NCI-H2107 treated with DMSO at 0.1 percent for 48 hours (cell line): ENCODE data around the gene TMEM254.
A peak's percentile ranks its signal among the peaks of the same experiment; 100 is the strongest.
"Not testable (repeated sequence)": the region's sequence is repeated elsewhere in the genome, so short reads cannot be mapped to it uniquely, and the experiment has no call there.

Experiments
- DNase-seq: peaks from one replicate; lab custom pipeline; 2025; ENCODE audit not compliant: unreplicated experiment; lab: John Stamatoyannopoulos, UW

Gene TMEM254

DNA sequence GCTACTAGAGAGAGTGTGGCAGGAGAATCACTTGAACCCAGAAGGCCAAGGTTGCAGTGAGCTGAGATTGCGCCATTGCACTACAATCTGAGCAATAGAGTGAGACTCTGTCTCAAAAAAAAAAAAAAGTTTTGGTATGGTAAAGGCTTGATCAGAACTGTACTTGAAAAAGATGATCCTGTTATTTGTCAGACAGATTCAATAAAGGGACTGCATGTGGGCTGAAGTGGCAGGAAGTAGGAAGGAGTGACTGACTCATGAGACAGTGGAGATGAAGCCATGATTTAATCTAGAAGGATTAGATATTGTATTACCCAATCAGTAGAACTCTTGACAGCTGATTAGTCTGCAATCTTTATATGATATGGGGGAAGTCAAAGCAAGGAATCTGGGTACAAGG lies 2.7 kb upstream of the TMEM254 start:
- DNase-seq = no peak

DNA sequence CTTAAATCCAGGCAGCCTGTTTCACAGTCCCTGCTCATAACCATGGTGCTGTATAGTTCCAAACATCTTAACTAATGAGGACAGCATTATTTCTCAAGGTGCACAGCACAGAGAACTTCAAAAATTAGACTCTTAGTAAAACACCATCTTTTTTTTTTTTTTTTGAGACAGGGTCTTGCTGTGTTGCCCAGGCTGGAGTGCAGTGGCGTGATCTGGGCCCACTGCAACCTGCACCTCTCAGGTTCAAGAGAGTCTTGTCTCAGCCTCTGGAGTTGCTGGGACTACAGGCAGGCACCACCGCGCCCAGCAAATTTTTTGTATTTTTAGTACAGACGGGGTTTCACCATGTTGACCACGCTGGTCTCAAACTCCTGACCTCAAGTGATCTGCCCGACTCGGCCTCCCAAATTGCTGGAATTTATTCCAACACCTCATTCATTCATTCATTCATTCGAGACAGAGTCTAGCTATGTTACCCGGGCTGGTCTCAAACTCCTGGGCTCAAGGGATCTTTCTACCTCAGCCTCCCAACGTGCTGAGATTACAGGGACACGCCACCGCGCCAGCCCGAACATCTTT lies 507 bp upstream of the TMEM254 start:
- DNase-seq = no peak

DNA sequence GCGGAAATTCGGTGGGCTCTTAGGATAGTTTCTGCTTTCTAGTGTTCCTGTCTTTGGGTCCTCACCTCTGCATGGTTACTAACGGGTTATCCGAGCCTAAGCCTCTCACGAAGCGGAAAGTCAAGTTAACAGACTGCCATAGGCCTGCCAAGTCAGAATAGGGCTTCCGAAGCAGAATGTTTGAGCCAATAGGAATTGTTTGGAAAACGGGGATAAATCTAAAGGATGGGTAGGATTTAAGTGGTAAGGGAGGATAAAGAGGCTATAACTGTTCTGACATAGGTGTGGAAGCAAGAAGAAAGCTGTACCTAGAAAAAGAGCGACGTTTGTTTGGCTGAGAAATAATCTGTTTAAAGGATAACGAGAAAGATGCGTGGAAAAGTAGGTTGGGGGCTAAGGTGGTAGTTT lies 851 bp downstream of the TMEM254 start:
- no peak for DNase-seq

DNA sequence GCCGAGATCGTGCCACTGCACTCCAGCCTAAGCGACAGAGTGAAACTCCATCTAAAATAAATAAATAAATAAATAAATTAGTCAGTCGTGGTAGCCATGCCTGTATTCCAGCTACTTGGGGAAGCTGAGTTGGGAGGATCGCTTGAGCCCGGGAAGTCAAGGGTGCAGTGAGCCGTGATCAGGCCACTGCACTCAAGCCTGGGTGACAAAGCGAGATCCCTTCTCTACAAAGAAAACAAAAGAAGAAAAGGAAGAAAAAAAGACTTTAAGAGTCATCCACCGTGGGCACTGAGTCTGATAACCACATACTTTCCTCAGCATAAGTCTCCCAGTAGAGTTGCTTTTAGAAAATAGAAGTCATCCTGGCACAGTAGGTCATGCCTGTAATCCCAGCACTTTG lies 2.6 kb downstream of the TMEM254 start:
- DNase-seq = no peak

DNA sequence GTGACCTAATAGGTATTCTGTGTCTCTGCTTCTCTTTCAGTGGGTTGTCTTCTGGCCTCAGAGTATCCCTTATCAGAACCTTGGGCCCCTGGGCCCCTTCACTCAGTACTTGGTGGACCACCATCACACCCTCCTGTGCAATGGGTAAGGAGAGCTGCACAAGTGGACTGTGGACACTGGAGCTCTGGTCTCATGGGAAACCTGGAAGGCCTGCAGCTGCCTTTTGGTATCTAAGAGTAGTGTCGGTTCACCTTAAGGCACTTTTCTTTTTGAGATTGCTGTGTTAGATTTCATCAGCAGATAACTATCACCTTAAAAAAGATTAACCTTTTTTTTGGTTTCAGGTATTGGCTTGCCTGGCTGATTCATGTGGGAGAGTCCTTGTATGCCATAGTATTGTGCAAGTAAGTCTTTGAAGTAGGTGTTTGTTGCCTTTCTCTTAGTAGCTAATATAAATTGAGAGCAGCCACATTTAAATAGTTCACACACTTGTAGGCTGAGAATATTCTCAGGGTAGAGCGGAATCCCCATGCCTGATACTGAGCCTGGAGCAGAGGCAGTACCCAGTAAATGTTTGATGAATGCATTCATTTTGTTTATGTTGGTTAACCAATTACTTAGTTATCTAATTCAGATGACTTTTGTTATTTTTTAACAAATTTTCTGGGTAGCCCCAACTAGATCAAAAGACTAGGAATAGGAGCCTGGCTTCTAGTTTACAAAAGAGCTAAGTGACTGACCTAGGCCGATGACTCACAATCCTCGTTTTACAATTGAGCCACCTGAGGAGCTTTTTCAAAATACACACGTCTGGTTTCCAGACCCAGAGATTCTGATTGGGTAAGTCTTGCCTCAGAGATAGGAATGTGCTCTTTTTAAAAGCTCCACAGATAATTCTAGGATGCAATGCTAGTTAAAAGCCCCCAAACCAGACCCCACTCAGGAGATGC lies 3.6 kb downstream of the TMEM254 start:
- DNase-seq = no peak

DNA sequence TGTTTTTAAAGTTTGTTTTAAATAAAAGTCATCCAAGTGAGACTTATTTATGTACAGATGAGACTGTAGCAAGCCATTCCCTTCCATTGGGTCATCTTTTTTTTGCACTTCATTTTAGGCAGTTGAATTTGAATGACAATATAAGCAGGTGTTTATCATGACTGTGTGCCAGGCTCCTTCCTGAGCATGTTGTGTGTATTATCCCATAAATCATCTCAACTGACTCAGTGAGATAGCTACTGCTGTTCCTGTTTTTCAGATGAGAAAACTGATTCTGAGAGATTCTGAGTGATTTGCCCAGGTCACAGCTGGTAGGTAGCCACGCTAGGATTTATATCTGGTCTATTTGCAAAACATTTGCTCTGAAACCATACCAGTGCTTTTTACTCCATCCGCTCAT lies 11.7 kb downstream of the TMEM254 start:
- DNase-seq = peak; percentile 7

DNA sequence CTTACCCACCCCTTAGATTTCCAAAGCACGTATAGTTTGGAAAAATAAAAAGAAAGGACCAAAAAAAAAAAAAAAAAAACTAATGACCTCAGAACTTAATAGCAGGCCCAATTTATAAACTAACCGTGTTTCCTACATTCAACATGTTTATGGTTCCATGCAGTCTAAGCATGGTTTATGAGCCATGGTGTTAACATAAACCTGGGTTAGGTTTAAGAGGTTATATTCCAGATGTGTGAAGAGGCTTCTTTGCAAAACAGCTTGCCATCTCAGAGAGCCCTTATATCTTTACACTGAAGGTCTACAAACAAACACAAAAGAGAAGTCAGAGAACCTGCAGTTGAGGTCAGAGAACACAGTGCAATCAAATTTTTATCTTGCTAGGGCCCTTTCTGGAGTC lies 15.8 kb downstream of the TMEM254 start:
- no peak for DNase-seq

DNA sequence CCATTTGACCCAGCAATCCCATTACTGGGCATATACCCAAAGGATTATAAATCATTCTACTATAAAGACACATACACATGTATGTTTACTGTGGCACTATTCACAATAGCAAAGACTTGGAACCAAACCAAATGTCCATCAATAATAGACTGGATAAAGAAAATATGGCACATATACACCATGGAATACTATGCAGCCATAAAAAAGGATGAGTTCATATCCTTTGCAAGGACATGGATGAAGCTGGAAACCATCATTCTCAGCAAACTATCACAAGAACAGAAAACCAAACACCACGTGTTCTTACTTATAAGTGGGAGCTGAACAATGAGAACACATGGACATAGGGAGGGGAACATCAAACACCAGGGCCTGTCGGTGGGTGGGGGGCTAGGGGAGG lies 19.8 kb downstream of the TMEM254 start:
- not testable (repeated sequence) for DNase-seq

DNA sequence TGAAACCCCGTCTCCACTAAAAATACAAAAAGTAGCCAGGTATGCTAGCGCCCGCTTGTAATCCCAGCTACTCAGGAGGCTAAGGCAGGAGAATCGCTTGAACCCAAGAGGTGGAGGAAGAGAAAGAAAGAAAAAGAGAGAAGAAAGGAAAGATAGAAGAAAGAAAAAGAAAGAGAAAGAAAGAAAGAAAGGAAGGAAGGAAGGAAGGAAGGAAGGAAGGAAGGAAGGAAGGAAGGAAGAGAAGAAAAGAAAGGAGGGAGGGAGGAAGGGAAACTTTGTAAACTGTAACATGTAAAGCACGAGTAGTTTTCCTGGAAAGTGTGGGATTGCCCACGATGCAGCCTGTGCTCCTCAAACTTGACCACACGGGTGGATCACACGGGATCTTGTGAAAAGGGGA lies 20.8 kb downstream of the TMEM254 start:
- not testable (repeated sequence) for DNase-seq

DNA sequence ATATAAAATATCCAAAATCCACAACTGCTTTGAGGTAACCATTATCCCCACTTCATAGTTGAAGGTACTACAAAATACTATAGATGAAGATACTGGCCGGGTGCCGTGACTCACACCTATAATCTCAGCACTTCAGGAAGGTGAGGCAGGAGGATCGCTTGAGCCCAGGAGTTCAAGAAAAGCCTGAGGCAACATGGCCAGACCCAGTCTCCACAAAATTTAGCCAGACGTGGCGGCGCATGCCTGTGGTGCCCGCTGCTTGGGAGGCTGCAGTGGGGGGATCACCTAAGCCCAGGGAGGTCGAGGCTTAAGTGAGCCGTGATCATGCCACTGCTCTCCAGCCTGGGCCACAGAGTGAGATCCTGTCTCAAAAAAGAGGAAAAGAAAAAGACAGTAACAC lies 21.7 kb downstream of the TMEM254 start:
- no peak for DNase-seq

DNA sequence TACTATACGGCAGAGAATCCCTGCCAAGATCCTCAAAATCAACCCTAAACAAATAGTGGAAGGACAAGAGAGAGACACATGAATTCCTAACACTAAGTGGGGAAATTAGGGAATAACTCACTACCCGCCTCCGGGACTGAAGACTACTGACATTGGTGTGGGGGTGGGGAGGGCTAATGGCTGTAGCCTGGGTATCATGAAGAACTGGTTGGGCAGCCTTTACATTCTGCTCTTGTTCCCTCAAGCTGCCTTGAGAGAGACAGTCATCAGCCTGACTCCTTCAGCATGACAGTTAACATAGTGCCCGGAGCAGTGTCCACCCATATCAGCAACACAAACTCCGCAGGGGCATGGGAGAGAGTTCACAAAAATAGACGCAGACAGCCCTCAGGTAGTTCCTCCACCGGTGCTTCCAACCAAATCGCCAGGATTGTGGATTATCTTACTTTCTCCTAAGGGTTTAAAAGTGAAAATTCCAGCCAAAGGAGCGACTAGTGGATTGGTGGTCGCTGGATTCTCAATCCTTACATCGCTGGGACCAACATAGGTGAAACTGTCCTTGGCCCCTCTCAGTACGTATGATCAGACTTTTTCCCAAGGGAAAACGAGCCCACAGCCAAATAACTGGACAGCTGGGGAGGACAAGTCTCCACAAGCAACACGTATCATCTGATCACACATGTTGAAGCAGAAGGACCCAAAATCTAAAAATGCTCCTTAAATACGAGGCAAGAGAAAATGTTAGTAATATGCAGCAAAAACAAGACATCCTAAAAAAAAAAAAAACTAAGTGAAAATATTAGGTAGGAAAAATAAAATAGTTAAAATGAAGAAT lies 22.6 kb downstream of the TMEM254 start:
- no peak for DNase-seq

DNA sequence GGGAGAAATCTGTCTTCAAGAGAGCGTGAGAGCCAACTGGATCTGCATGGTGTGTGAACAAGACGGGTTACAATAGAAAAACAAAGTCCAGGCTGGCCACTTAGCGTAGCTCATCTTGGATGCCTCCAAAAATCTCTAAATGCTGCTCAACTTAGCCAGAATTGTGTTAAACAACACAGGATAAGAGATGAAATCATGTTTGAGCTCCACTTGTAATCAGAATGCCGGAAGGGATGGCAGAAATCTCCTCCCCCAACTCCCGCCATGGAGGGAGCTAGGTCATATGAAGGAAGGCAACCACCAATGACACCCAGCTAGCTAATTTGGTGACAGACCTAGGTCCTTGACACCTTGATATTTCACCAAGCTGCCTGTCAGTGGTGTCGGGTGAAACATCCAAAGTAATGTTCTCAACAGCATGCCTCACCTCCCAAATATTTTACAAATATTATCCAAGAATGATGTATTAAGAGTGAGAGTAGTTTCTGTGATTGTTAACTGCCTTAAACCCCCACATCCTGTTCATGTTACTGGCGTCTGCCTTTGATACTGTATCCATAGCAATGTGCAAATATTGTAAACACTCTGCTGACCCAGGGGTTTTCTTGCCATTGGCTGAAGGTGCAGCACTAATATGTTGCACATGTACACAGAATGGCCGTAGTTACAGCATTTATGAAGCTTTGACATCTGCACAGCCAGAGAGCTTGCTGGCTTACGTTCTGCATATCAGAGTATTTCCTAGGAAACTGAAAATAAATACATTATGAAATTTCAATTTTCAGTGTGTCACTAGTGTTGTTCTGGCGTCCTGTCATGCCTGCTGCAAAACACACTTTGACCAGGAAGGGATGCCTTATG lies 25.8 kb downstream of the TMEM254 start:
- no peak for DNase-seq

DNA sequence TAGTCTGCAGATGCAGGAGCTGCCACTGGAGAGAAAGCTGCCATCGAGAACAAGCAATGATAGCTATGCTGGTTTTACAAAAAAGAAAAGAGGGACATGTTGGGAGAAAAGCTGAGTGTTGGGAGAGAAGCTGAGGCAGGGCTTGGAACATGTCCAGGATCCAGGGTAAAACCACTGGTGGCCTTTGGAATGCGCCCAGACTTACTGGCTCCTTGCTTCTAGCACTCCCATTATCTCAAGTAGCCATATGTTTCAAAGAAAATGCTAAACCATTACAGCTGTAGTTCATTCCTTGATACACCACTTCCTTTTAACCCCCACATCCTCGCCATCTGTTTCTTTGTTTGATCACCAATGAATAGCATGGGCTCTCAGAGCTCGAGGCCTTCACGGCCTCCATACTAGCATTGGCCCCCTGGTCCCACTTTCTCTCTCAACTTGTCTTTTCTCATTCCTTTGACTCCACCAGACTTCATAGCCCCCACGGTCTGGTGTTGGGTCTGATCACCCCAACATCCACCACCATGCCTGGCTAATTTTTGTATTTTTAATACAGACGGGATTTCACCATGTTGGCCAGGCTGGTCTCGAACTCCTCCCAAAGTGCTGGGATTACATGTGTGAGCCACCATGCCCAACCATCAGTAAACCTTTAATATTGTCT lies 30.2 kb downstream of the TMEM254 start:
- DNase-seq = no peak

DNA sequence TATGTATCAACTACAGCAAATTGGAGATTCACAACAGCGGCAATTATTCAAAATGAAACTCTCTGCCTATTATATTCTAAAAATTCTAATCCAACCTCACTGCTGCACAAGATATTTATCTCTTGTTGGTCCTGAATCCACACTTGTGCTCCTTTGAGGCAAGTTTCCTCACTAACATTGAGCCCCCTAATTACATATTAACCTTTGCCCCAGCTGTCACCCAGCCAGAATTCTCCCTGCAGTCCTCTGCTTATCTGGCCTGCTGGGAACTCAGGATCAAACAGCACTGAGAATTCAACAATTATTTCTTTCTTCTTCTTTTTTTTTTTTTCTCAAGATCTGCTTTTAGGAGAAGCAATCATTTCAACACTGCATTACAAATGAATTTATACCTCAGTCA lies 32.5 kb downstream of the TMEM254 start:
- no peak for DNase-seq

DNA sequence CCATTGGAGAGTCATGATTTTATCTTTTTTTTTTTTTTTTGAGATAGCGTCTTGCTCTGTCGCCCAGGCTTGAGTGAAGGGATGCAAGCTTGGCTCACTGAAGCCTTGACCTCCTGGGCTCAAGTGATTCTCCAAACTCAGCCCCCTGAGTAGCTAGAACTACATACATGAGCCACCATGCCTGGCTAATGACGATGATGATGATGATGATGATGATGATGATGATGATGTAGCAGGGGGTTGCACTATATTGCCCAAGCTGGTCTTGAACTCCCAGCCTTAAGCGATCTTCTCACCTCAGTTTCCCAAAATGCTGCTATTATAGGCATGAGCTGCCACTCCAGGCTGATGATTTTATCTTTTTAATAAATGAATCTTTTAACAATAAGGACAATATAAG lies 40.2 kb downstream of the TMEM254 start:
- DNase-seq = no peak

DNA sequence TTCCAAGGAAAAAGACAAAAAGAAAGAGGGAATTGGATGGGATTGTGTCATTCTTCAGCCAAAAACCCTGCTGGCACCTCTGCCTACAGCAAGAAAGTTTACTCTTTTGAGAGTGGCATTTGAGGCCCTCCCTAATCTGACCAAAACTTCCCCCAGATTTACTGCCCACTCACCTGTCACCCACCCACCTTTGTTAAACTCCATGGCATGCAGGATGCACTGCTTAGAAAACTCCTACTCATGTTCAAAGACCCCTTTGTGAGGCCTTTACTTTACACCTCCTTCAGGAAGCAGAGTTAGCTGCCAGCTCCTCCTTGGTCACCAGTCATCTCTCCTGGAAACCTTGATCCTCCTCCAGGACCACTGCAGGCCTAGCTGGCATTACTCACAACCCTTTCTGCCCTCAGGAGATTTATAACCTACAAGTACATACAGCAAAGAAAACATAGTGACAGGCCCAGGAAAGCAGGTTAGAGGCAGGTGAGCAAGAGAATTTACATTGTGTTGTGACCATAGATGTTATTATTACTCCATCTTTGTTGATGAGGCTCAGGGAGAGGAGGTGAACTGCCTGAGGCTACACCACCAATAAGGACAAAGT lies 43.7 kb downstream of the TMEM254 start:
- DNase-seq = no peak

DNA sequence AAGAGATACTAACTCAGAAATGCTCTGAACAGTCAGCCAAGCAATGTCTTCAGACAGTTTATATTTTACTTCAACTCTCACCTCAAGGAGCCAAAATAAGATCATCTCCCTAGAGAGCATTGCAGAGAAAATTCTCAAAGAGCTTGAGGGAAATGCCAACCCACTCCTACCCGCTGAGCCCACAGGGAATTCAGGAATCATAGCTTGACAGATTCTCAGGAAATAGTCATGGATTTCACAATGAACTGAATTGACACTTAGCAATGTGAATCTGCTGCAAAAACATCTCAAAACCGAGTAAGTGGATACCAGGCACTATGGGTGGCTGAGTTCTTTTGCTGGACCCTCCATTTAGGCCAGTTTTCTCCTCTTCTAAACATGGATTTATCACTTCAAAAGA lies 44.3 kb downstream of the TMEM254 start:
- DNase-seq = no peak

DNA sequence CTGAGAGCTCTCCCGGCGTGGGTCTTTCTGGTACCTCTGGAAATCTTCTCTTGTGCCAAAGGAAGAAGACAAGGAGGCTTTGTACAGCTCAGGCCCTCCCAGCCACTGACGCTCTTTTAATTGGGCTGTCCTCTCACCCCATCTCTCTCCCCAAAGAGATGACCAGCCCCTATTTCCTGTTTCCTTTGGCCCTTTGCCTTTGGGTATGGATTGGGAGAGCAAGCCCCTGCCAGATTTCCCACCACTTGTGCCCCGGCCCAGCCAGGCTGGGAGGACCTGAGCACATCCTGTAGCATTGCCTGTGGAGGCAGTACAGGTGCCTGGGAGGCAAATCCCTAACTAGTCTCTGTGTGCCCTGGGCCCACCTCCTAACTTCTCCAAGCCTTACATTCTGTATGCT lies 48.4 kb downstream of the TMEM254 start:
- no peak for DNase-seq

DNA sequence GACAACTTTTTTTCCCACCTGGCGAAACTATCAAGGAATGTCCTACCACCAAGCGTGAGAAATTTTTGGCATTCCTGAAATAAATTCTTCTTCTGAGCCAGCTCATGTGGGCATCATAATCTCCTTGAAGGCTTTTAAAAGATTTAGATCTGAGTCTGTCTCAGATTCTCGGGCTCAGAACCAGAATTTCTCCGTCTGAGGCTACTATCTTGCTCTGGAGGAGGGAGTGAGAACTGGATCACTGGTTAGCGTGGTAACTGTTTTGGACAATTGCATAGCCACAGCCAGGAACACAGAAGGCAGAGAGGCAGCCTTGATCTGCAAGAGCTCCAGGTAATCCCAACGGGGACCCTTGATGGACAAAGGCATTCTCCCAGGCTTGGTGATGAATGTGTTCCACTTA lies 53.0 kb downstream of the TMEM254 start:
- DNase-seq = no peak
